Tibial artery (tissue), 4 donors: ENCODE data around the gene ORM2.

Source experiments
- DNase-seq, 2 donors: peaks; one replicate each; pipeline ENCODE4 v3.0.0-alpha.2; 2019
- H3K27ac ChIP-seq, 2 donors: fragments of 200-600 bp; sonication (generic) in 1 of 2; 1 replicate in 1 of 2; 2 replicates in 1 of 2; pipeline ENCODE4 v1.5.1; 2018 to 2019; ENCODE audit warnings: mild to moderate bottlenecking in 1 of 2
- H3K27me3 ChIP-seq, 2 donors: fragments of 200-600 bp; sonication (generic) in 1 of 2; one replicate each; pipeline versions ENCODE4 v1.5.1 to v1.6.0; 2016 to 2019
- H3K36me3 ChIP-seq, 3 donors: fragments of 200-600 bp; sonication (generic) in 2 of 3; one replicate each; pipeline ENCODE4 v1.5.1; 2016 to 2019; ENCODE audit warnings: mild to moderate bottlenecking in 2 of 3
- H3K4me1 ChIP-seq, 4 donors: fragments of 200-600 bp; sonication (generic) in 2 of 4; 1 replicate in 3 of 4; 2 replicates in 1 of 4; pipeline ENCODE4 v1.5.1; 2016 to 2019
- H3K4me3 ChIP-seq, 2 donors: fragments of 200-600 bp; sonication (generic) in 1 of 2; 1 replicate in 1 of 2; 2 replicates in 1 of 2; pipeline ENCODE4 v1.5.1; 2018 to 2019; ENCODE audit warnings: mild to moderate bottlenecking in 2 of 2
- H3K9me3 ChIP-seq, 3 donors: fragments of 200-600 bp; sonication (generic) in 1 of 3; one replicate each; pipeline ENCODE4 v1.5.1; 2016 to 2019
- intact Hi-C: fragments of 100-400 bp; cut with DNase I; formaldehyde crosslinking; loops from one replicate; pipeline ENCODE4 v1.15.0; 2023; ENCODE audit warnings: low total_unique reads
- TF ChIP-seq, protein P1 (sequence below), 2 experiments: fragments of 200-600 bp in 1 of 2; fragments of 450-650 bp in 1 of 2; IDR thresholded peaks; one replicate each; pipeline ENCODE4 v1.5.1; 2017 to 2019; ENCODE audit warnings: antibody characterized with exemption in 2 of 2, mild to moderate bottlenecking in 1 of 2, moderate library complexity in 1 of 2

The ORM2 gene

DNA sequence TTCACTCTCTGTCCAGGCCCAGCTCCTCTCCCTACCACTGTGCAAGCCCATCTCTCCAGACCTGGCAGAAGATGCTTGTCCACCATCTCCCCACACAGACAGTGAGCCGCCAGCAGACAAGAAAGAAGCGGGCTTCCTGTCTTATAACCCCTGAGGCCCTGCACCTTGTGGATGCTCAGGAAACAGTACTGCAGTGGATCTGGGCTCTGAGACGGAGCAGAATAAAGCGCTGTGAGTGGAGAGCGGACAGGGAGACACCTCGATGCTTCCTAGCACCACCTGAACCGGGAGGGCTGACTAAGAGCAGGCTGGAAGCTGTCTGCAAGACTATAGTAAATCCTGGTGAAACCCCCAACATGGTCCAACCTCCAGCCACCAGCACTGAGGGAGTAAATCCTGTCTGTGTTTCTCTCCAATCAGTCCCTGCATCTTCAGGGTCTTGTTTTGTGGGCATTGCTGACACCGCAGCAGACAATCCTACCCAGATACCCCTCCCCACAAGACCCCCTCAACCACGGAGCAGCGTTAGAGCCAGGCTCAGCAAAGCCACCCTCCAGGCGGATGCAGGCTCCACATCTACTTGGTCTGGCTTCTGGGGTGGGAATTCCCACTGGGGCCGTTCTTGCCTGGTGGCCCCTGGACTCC, 18.7 kb downstream of the ORM2 start:
- no peaks in the 10 kb centered on the region for H3K9me3 ChIP-seq
- intact Hi-C loops = loop anchor here (2.0 kb wide), 1 partner anchor 38 kb away; the partner anchor contains the start of gene AKNA
- H3K36me3 ChIP-seq = peaks cover 66 to 98% (median 89%) of the 10 kb centered on the region in 3 donors
- peak overlapping the region; percentile 72 to 79 for H3K27ac ChIP-seq
- no peak overlapping the region for H3K4me3 ChIP-seq
- no peak for DNase-seq
- H3K4me1 ChIP-seq = peaks cover 0 to 38% (median 19%) of the 10 kb centered on the region in 4 donors
- no peaks in the 10 kb centered on the region for H3K27me3 ChIP-seq
- TF ChIP-seq, protein P1, sequence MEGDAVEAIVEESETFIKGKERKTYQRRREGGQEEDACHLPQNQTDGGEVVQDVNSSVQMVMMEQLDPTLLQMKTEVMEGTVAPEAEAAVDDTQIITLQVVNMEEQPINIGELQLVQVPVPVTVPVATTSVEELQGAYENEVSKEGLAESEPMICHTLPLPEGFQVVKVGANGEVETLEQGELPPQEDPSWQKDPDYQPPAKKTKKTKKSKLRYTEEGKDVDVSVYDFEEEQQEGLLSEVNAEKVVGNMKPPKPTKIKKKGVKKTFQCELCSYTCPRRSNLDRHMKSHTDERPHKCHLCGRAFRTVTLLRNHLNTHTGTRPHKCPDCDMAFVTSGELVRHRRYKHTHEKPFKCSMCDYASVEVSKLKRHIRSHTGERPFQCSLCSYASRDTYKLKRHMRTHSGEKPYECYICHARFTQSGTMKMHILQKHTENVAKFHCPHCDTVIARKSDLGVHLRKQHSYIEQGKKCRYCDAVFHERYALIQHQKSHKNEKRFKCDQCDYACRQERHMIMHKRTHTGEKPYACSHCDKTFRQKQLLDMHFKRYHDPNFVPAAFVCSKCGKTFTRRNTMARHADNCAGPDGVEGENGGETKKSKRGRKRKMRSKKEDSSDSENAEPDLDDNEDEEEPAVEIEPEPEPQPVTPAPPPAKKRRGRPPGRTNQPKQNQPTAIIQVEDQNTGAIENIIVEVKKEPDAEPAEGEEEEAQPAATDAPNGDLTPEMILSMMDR (IDR thresholded peaks at IDR 0.05) = no peak

DNA sequence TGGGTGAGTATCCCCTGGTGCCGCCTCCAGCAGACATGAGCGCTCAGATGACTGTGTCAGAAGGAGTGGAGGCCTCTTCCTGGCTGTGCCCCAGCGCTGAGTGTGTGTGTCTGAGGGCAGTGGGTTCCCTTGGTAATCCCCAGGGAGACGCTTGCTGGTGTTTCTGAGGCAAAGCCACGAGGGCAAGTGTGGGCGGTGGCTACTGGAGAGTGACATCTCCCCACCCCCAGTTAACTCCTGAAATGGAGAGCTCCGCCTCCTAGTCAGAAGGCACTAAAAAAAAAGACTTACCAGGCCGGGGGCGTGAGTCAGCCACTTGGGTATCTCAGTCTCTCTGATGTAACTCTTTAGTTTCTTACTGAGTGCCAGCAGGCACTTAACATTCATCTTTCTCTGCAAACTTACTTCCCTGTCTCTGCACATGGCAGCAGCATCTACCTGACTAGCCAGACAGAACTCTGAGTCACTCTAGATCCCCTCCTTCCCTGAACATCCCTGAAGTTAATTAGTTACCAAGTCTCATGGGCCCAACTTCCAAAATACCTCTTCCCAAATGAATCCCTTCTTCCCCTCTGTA, 19.3 kb downstream of the ORM2 start:
- H3K27me3 ChIP-seq = no peaks in the 10 kb centered on the region
- intact Hi-C loops = loop anchor here (2.0 kb wide), 1 partner anchor 38 kb away; the partner anchor contains the start of gene AKNA
- DNase-seq = peak; percentile 92 to 97
- TF ChIP-seq, protein P1 (IDR thresholded peaks at IDR 0.05) = no peak
- H3K4me1 ChIP-seq = peaks cover 0 to 38% (median 19%) of the 10 kb centered on the region in 4 donors
- peaks cover 65 to 98% (median 89%) of the 10 kb centered on the region in 3 donors for H3K36me3 ChIP-seq
- H3K9me3 ChIP-seq = no peaks in the 10 kb centered on the region
- peak overlapping the region; percentile 72 to 79 for H3K27ac ChIP-seq
- no peak overlapping the region for H3K4me3 ChIP-seq

DNA sequence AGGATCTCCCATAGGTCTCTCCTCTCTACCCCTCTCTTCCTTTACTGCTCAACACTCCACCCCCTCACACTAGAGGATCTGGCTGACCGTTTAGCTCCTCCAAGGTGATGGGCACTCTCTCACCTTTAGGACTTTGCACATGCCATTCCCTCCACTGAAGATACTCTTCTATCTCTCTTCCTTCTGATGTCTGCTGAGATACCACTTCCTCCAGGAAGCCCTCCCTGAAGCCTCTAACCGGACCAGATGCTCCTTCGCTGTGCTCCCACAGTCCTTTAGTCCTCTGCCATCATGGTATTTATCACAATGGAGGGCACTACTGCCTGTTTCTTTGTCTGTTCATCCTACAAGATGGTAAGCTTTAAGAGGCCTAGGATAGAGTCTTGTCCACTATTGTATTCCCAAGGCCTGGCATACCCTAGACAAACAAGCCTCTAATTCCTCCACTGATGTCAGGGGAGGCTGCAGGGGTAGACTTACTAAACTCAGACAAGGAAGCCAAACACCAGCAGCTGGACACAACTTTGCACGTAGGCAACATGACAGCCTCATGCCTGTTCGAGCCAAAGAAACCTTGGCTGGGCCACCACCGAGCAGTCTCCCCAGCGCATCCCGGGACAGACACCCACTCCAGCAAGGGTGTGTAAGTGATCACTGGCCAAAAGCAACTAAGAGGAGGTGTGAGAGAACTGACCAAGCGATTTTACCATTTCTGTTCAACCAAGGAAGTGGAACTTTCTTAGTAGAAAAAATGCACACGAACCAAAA, 20.2 kb downstream of the ORM2 start:
- peak overlapping the region; percentile 72 to 79 for H3K27ac ChIP-seq
- peaks cover 58 to 97% (median 90%) of the 10 kb centered on the region in 3 donors for H3K36me3 ChIP-seq
- peaks cover 0 to 38% (median 19%) of the 10 kb centered on the region in 4 donors for H3K4me1 ChIP-seq
- no peaks in the 10 kb centered on the region for H3K9me3 ChIP-seq
- TF ChIP-seq, protein P1 (IDR thresholded peaks at IDR 0.05) = no peak
- no peak overlapping the region for H3K4me3 ChIP-seq
- peak in 1 of 2 donors; percentile 59 for DNase-seq
- intact Hi-C loops = loop anchor here (2.0 kb wide), 1 partner anchor 37 kb away; the partner anchor contains the start of gene AKNA
- no peaks in the 10 kb centered on the region for H3K27me3 ChIP-seq

DNA sequence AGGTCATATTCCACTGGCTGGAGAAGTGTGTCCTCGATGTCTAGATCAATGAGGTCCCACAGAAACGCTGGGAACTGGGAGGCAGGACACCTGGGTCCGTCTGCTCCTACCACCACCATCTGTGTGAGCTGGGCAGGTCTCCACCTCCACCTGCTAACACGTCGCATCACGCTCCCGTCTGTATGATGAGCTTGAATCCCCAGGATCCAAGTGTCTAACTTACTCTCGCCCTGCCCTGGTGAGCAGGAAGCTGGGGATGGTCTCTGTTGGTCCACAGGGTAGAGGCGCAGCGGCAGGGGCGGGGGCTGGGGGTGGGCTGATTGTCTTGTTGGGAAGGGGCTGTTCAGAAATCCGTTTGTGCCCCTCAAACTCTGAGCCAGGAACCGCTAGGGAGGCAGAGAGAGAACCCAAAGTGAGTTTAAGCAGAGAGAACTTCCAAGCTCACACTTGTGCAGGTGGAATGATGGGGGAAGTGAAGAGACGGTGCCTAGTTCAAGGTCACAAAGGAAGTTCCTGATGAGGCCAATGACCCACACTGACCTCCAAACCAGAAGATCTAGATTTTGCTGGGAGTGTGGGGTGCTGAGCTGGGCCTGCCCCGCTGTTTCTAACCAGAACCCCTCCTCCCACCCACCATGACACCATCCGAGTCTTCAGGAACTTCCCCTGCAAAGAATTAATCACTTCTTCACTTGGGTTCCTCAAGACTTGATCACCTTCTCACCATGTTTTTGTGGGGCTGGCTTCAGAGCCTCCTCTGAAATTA, 21.1 kb downstream of the ORM2 start:
- Histone ChIP-seq H3K9me3 (no peaks in the 10 kb centered on the region), H3K4me3 (no peak overlapping the region), H3K27ac (peak overlapping the region; percentile 72 to 79), H3K27me3 (no peaks in the 10 kb centered on the region), H3K36me3 (peaks cover 58 to 97% (median 90%) of the 10 kb centered on the region in 3 donors), H3K4me1 (peaks cover 0 to 38% (median 19%) of the 10 kb centered on the region in 4 donors)
- intact Hi-C loops = no loop called here
- no peak for DNase-seq
- TF ChIP-seq, protein P1 (IDR thresholded peaks at IDR 0.05) = no peak

DNA sequence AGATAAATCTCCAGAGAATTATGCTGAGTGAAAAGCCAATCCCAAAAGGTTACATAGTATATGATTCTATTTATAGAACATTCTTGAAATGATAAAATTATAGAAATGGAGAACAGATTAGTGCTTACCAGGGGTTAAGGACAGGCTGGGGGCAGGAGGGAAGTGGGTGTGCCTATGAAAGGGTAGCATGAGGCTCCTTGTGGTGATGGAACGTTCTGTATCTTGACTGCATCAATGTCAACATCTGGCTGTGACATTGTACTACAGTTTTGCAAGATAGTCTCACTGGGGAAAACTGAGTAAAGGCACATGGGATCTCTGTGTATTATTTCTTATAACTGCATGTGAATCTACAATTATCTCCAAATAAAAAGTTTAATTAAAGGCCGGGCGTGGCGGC, 22.3 kb downstream of the ORM2 start:
- intact Hi-C loops = no loop called here
- TF ChIP-seq, protein P1 (IDR thresholded peaks at IDR 0.05) = no peak

More for the DNA sequence above, 22.3 kb downstream of the ORM2 start:
- no peaks in the 10 kb centered on the region for H3K9me3 ChIP-seq
- peaks cover 0 to 38% (median 19%) of the 10 kb centered on the region in 4 donors for H3K4me1 ChIP-seq
- H3K36me3 ChIP-seq = peaks cover 58 to 97% (median 90%) of the 10 kb centered on the region in 3 donors
- H3K27me3 ChIP-seq = no peaks in the 10 kb centered on the region
- DNase-seq = no peak
- H3K27ac ChIP-seq = peak overlapping the region in 1 of 2 donors; percentile 79
- no peak overlapping the region for H3K4me3 ChIP-seq
